GM03348 (cell line): Measurements from ENCODE around the gene E2F2.

ENCODE experiments used
- DNase-seq: peaks from one replicate; pipeline ENCODE4 v3.0.0; 2012; ENCODE audit warnings: low spot score

Gene E2F2

GRCh38 chr1:23530747-23531561, at the start of gene E2F2:
TSS of gene E2F2 (minus strand) at chr1:23531233. CDS start at chr1:23530793, 440 bp downstream.
- DNase-seq = peak; percentile 99

GRCh38 chr1:23578997-23579363, 47.9 kb upstream of the E2F2 start:
- DNase-seq = no peak

- DNase-seq = no peak
These were observed 47.4 kb upstream of the E2F2 start for GRCh38 chr1:23578311-23578996.

- DNase-seq = peak; percentile 68
These were observed 46.3 kb upstream of the E2F2 start for GRCh38 chr1:23577056-23578004.

- DNase-seq = no peak
These were observed 45.5 kb upstream of the E2F2 start for GRCh38 chr1:23576338-23577055.

GRCh38 chr1:23575226-23575810, 44.3 kb upstream of the E2F2 start:
- no peak for DNase-seq

- no peak for DNase-seq
These were observed 43.3 kb upstream of the E2F2 start for GRCh38 chr1:23574265-23574754.

GRCh38 chr1:23573574-23574182, 42.6 kb upstream of the E2F2 start:
- DNase-seq = no peak

- no peak for DNase-seq
These were observed 40.4 kb upstream of the E2F2 start for GRCh38 chr1:23571465-23571864.

GRCh38 chr1:23570001-23570691, 39.1 kb upstream of the E2F2 start:
- DNase-seq = no peak

- no peak for DNase-seq
These were observed 37.8 kb upstream of the E2F2 start for GRCh38 chr1:23568608-23569383.

- peak; percentile 54 for DNase-seq
These were observed 37.1 kb upstream of the E2F2 start for GRCh38 chr1:23567996-23568607.

- no peak for DNase-seq
These were observed 36.6 kb upstream of the E2F2 start for GRCh38 chr1:23567629-23567995.

- no peak for DNase-seq
These were observed 35.3 kb upstream of the E2F2 start for GRCh38 chr1:23566304-23566703.

- no peak for DNase-seq
These were observed 34.7 kb upstream of the E2F2 start for GRCh38 chr1:23565776-23566175.

GRCh38 chr1:23564529-23565122, 33.6 kb upstream of the E2F2 start:
- no peak for DNase-seq

GRCh38 chr1:23563755-23564374, 32.8 kb upstream of the E2F2 start:
- no peak for DNase-seq

GRCh38 chr1:23563003-23563402, 32.0 kb upstream of the E2F2 start:
- no peak for DNase-seq
